Esophagus squamous epithelium (tissue), 4 donors: ENCODE data around the gene GRAMD2B.

ENCODE experiments used
- POLR2A ChIP-seq, 4 donors: fragments of 450-650 bp; IDR thresholded peaks; one replicate each; pipeline ENCODE4 v1.6.1; 2017; ENCODE audit warnings: antibody characterized with exemption in 4 of 4, mild to moderate bottlenecking in 4 of 4, moderate library complexity in 3 of 4
- TF ChIP-seq, protein P1 (sequence below), 6 experiments: fragments of 450-650 bp in 4 of 6; fragments of 200-600 bp in 2 of 6; sonication (generic) in 2 of 6; IDR thresholded peaks; one replicate each; pipeline ENCODE4 v1.5.1; 2016 to 2019; ENCODE audit warnings: antibody characterized with exemption in 6 of 6, mild to moderate bottlenecking in 4 of 6, moderate library complexity in 4 of 6

DNA sequence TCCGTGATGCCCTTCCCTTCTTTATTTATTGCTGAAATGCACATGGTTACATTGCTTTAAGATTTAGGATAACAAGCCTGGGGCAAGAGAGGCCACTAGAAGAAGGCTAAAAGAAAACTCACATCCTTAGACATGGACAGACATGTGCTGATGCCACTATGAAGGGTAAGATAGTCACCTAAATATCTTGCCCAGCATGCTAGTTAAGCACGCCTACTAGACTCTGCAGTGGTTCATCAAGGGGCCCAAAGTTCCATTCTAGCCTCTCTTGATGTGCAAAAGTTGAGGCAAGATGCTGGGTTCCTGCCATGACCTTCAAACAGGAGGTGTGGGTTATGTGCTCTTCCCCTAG, 49.3 kb downstream of the GRAMD2B start:
- TF ChIP-seq, protein P1, sequence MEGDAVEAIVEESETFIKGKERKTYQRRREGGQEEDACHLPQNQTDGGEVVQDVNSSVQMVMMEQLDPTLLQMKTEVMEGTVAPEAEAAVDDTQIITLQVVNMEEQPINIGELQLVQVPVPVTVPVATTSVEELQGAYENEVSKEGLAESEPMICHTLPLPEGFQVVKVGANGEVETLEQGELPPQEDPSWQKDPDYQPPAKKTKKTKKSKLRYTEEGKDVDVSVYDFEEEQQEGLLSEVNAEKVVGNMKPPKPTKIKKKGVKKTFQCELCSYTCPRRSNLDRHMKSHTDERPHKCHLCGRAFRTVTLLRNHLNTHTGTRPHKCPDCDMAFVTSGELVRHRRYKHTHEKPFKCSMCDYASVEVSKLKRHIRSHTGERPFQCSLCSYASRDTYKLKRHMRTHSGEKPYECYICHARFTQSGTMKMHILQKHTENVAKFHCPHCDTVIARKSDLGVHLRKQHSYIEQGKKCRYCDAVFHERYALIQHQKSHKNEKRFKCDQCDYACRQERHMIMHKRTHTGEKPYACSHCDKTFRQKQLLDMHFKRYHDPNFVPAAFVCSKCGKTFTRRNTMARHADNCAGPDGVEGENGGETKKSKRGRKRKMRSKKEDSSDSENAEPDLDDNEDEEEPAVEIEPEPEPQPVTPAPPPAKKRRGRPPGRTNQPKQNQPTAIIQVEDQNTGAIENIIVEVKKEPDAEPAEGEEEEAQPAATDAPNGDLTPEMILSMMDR (IDR thresholded peaks at IDR 0.05) = no peak
- TF ChIP-seq POLR2A (IDR thresholded peaks at IDR 0.05) = no peak
